Inferior parietal cortex (tissue), 1 donor: ENCODE data around the gene C1orf74.

Experiments
- DNase-seq: peaks from one replicate; pipeline ENCODE4 v3.0.0-alpha.2; 2016; ENCODE audit errors: extremely low spot score

Gene C1orf74

DNA sequence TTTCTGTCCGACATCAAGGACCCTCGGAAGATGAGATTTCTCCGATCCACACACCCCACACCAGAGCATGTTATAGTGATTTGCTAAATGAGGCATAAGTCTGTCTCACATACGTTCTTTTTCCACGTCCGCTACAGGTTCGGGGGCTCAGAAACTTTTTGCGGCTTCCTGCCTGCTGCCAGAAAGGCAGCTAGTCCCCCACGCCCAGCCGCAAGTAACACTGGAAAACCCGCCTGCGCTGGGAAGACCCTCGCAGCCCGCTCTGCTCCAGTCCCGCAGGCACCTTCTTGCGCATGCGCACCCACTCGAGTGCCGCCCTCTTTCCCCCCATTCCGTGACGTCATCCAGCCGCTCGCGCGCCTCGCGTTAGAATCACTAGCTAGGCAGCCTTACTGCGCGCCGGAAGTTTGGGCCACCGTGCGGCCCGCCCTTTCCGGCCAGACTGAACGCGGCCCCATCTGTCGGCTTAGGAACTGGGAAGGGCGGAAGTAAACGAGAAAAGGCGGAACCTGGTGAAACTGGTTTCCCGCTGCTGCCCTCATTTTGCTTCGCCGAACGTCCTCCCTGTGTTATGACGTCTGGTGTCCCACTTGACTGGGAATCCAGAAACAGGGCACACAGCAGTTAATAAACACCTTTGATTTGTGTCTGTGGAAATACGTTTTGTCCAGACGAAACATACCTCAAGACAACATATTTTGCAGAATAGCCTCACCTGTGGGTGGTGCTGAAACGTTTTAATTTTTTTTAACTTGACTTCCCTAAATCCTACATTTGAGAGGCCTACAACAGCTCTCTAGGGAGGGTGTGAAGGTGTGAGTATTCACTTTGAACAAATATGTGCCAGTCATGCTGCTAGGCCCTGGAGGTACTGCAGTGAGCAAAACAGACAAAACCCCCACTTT lies at the start of gene C1orf74:
TSS of gene C1orf74 (minus strand) at position 295 of the 905 bp plus-strand sequence. CDS start 925 bp downstream, outside the sequence.
- DNase-seq = peak; percentile 99

DNA sequence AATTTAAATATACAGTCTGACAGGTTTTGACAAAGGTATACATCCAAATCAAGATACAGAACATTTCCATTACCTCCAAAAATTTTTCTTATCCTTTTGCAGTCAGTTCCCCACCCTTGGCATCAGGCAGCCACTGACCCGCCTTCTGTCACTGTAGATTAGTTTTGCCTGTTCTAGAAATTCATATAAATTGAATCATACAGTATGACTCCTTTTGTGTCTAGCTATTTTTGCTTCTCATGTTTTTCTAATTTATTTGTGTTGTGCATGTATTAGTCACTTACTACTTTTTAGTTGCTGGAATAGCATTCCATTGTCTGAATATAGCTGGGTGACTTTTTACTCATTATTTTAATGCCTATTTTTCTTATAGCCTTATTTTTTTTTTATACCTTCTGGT lies 47.3 kb upstream of the C1orf74 start:
- no peak for DNase-seq

DNA sequence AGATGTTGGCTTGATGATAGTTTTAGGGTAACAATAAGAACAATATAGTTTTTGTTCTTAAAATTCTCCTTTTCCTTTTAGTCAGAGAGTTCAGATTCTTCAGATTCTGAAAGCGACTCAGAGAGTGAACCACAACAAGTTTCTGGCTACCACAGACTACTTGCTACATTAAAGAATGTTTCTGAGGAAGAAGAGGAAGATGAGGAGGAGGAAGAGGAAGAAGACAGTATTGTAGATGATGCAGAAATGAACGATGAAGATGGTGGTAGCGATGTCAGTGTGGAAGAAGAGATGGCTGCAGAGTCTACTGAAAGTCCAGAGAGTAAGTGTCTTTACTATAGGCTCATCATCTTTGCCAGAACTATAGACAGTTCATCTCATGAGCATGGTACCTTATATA lies 46.4 kb upstream of the C1orf74 start:
- DNase-seq = no peak

DNA sequence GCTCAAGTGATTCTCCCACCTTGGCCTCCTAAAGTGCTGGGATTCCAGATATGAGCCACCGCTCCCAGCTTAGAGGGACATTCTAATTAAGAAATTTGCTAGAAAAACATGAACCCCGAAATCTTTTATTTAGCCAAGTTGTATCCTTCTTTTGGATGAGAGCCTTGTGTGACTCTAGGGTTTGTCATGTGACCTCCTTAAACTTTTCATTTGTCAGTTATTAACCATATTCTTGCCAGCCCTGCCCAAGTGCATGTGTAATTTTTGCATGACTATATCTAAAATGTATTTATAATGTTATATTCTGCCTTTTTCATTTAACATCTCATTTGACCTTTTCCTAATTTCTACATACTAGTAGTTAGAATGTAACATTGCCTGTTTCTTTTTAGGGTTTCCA lies 45.4 kb upstream of the C1orf74 start:
- DNase-seq = no peak

DNA sequence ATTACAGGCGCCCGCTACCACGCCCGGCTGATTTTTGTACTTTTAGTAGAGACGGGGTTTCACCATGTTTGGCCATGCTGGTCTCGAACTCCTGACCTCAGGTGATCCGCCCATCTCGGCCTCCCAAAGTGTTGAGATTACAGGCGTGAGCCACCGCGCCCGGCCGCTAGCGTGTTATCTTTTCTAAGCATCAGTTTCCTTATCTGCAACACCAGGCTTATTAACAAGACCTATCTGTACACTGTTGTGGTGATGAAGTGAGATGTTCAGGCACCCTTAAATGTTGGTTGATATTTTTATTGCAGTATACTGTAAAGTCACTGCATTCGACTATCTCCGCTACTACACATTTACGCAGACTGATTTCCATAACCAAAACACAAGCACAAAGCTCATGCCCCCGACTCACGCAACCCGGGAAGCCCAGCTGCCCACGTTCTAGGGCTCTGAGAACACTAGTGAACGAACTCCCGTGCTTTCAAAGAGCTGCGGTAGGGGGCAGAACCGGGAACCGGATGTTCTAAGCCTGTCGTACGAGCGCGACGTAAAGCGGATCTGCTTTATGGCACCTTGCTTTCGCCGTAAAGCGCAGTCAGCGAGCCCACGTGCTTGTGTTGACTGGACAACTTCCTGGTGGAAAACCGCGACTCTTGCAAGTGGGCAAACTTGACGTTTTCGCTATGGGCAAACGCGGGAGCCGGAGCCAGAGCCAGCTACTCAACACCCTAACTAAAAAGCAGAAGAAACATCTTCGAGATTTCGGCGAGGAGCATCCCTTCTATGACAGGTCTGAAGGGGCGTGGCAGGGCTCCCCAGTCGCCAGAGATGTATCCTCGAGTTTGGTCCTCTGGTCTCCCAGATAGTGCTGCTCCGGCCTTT lies 43.3 kb upstream of the C1orf74 start, which contains the start of gene UTP25:
TSS of gene UTP25 (plus strand) at position 589 of the 879 bp plus-strand sequence. CDS start at position 681, 92 bp downstream.
- DNase-seq = peak; percentile 98

DNA sequence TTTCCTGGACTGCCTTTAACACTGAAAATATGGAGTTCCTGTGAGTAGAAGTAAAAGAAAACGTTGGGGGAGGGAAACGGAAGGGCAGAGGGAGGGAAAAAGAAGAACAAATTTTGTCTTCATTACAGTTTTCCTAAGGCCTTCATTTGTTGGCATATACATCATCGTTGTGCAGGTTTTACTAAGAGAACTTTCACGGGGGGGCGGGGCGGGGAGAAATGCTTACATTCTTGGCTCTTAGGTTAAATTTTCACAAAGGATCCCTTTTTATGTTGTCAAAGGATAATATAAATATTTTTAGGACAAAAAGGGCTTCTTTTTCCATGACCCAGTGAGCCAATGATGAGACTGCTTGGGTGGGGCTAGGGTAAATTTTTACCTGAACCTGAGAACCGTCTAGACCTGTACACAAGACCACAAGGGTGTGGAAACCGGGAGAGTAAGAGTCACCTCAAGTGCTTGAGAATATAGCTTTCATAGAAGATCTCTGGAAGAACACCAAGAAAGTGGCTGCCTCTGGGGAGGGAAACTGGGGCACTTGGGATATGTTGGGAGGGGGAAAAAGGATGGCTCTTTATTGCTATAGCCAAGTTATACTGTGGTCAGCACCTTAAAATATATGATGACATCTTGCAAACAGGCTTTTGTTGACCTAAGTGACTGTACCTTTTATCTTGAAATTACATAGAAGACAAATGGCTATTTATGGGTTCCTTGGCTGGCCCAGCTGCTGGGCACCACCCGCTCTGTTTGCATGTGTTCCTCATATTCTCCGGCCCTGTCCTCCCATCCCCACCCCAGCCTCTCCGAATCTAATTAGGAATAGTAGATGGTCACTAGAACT lies 41.5 kb upstream of the C1orf74 start:
- no peak for DNase-seq

DNA sequence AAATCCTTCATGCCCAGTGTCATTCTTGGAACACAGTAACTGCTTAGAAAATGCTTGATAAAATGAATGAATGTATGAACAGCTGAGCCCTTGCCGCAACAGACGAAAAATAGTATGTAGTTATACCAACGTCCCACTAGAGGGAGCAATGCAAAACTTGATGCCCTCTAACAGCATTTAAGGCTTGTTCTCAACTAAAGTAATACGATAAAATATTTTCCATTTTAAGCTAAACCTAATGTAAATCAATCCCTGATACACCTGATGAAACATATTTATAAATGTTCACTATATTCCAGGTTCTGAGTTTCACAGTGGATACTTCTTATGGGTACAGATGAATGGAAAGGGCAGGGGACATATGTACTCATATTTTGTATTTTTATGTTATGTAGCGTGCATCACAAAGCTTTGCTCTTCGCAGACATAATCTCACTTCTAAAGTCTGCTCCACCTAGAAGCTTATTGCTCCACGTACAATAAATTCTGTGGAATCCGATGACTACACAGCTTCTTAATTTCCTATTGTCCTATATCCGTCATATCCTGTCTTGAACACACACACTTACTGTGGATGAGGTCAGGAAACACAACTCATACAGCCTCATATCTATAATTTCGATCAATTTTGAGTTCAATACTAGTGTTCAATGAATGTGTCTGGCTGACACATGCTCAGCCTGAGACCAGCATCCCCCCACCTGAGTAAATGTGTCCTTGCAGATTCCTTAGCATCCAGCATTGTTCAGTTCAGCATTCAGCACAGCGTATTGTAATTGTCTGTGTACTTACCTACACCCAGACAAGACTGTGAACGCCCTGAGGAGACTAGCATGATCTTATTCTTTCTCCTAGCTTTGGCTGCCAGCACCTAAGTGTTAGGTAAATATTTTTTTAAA lies 39.0 kb upstream of the C1orf74 start:
- peak; percentile 84 for DNase-seq

DNA sequence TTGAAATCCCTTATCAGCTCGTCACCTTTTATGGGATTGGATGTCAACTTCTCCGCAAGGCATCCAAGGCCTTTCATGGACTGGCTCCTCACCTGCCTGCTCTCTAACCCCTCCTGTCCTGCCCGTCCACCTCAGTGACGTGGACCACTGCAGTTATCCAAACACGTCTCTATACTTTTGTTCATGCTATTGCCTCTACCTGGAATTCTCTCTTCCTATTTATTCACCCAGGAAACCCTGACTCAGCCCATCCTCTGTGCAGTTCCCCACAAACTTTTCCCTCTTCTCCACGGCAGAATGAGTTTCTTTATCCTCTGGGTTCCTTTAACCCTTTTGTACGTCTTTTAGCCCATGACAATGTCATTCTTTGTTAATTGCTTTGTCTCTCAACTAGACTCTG lies 38.3 kb upstream of the C1orf74 start:
- DNase-seq = no peak

DNA sequence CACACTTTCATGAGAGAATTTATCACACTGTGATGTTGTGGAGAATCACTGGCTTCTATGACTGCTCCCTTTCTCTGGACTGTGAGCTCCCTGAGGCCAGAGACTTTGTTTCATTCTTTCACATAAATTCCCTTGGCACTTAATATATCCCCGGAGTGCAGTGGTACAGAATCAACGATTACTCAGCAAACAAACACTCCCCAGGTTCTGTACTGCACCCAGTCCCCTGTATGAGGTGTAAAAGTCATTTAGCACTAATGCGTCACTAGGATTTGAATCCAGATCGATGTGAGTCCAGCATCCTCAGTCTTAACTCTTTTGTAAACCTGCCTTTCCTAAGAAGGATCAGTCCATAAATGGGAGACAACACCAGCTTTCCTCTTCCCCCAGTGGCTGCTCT lies 36.6 kb upstream of the C1orf74 start:
- DNase-seq = no peak

DNA sequence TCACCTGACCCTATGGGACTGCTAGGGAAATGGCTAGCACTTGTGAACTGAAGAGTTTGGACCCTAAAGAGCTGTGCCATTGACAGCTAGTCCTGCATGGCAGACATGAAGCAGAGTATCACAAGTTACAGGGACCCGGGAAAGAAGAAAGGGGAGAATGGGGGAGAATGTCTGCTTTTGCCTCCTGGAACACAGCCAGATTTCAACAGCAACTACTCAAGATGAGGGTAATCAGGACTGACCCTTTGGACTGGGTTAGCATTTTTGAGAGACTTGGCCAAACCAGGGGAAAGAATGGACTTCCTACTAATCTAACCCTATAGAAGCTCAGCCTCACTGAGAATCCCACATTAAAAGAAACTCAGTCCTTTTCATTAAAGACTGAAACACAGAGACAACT lies 34.7 kb upstream of the C1orf74 start:
- DNase-seq = no peak

DNA sequence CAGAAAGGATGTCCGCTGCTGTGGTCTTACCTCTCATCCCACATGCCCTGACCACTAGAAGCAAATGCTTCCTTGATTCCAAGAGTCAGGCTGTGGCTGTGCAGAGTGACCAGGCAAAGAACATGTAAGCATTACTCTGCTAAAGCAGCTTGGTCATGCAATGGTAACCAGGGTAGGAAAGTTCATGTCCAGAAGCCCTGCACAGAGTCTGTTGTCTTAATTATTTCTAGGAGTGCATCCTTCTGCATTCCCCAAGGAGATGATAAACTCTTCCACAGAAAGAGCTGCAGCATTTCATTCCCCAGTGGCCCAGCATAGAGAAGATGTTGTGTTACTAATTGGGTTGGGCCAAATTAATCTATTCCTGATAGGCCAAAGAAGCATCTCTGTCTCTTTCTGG lies 33.3 kb upstream of the C1orf74 start:
- no peak for DNase-seq

DNA sequence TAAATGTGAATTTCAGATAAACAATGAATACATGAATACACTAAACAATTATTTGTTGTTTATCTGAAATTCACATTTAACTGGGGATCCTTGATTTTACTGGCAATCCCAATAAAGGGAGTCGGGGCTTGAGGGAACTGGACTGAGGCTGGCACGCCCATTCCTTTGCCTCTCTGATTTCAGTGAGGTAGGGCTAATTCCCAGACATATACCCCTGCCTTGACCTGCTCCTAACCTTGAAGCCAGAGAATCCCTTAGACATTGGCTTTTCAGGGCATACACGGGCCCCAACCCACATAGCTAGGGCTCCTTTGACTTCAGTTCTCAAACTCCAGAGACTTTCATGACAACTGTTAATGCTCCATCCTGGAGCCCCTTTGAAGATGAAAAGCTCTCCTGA lies 32.6 kb upstream of the C1orf74 start:
- no peak for DNase-seq

DNA sequence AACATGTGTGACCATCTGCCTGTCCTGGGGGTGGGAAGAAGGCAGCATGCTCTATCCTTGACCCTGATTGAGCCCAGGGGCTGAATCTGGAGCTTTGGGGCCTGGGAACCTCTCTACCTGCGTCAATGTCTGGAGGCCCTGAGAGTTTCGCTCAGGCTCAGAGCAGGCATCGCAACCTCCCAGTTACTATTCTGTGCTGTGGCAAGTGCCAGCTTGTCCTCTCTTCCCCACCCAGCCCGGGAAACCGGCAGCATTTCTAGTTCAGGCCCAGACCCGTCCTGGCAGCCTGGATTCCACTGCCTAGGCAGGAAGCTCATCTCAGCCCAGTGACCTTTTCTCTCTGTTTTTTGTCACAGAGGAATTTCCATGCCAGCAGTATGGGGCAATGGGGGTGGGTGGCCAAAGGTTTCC lies 31.6 kb upstream of the C1orf74 start:
- DNase-seq = no peak

DNA sequence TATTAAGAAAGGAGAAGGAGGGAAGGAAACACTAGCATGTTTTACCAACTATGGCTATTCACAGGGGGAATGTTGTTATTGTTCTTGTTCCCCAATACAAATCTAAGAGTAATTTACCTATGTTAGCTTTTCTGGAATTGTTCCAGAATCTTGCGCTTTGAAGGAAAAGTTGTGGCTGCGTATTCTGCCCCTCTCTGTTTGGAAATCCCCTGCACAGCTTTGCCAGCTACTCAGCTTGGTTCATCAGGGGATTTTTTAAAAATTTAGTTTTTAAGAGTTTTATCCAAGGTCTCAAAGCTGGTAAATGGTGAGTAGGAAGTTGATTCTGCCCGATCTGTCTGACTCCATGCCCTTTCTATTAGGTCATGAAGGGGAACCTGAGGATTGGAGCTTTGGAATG lies 31.1 kb upstream of the C1orf74 start:
- DNase-seq = no peak

DNA sequence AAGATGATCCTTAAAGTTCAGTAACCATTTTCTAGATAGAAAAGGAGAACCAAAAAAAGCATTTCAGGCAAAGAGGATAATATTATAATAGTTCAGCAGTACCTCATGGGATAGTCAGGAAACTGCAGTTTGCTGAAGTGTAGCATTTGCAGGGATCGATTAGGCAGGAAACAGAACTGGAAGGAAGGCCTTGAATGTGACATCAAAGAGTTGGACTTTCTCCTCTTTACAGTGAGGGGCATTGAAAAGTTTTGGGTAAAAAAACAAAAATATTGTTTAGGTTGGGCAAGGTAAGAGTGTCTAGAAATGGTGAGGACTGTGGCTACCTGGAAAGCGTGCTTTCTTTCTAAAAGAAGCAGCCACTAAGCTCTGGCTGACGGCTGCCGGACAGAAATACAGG lies 29.5 kb upstream of the C1orf74 start:
- no peak for DNase-seq

DNA sequence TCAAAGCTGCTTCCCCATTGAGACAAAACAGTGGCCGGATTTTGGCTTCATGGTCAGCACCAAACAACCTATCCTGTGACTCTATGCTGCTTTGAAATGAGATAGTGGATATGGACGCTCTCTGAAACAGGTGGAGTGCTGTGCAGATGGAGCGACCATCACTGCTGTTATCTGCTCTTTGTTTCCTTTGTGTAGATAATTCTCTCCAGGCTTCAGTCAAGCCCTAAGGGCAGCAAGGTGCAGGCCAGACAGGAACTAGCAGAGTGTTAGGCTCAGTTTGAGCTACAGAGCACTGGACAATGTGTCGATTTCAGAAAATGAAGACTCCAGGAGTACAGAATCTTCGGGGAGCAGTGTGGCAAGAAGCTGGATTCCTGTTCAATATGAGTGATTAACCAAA lies 26.4 kb upstream of the C1orf74 start:
- DNase-seq = no peak

DNA sequence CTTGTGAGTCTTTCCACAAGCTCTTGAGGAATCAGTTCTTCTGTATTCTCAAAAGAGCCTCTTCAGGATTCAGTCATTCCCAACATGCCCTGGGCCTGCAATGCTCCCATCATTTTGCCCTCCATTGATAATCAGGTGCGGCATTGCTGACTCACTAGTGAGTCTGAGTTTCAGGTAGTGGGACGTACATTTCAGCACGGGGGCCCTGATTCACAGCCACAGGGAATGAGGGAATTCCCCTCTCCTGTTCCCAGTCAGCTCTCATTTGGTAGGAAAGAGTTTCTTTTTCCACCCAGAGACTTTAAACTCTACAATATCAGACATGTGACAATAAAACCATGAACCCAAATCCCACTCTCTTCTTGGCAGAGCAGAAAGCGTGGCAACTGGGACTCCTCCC lies 25.3 kb upstream of the C1orf74 start:
- DNase-seq = no peak

DNA sequence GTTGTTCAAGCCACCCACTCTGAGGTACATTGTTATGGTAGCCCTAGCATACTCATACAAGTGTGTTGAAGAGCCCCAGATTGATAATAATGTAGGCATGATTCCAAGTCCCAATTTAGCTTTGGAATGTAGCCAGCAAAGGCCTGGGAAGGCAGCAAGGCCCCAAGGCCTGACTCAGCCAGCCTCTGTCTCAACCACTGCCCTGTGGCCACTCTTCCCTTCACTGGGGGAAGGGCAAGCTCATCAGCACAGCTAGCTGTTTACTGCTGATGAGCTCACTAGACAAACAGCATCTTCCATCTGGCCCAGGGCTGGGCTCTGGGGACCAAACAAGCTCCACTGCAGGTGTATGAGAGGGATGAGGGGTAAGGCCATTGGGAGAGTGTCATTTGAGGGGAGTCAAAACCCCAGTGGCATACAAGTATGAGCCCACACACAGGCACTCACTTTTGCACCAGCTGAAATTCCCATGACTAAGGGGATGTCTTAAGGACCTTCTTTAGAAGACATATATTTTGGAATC lies 23.8 kb upstream of the C1orf74 start:
- DNase-seq = peak; percentile 33

DNA sequence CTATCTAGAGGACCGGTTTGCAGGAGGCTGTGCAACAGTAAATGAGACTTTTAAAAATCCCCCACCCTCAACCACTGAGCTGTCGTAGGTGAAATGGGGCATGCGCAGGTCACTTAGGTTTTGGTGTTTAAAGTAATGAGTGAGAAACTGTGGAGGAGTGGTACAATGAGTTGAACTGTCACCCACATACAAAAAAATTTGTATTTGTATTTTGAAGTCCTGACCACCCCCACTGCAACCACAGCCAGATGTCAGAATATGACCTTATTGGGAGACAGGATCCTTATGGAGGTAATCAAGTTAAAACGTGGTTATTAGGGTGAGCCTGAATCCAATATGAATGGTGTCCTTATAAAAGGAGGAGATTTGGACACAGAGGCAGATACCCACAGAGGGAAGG lies 23.1 kb upstream of the C1orf74 start:
- DNase-seq = no peak
